HTERT RPE-1 (cell line): ENCODE results near the gene KRTAP10-11.
"Not testable (repeated sequence)": the region's sequence is repeated elsewhere in the genome, so short reads cannot be mapped to it uniquely, and the experiment has no call there.

Source experiments
- in situ Hi-C: fragments of 300-500 bp; cut with MboI; formaldehyde crosslinking; loops from 4 replicates; pipeline ENCODE4 v1.14.3; 2020; ENCODE audit warnings: low sequenced_read_pairs

Gene KRTAP10-11

GRCh38 chr21:44614961-44615391 is 31.2 kb upstream of the KRTAP10-11 start:
- in situ Hi-C loops, result no loop called here

- in situ Hi-C loops, result no loop called here
These were observed 30.7 kb upstream of the KRTAP10-11 start for GRCh38 chr21:44615466-44615865.

GRCh38 chr21:44615911-44616590 is 30.2 kb upstream of the KRTAP10-11 start:
- in situ Hi-C loops, result no loop called here

GRCh38 chr21:44616591-44616926 is 29.7 kb upstream of the KRTAP10-11 start:
- in situ Hi-C loops, result no loop called here

GRCh38 chr21:44617071-44617501 is 29.1 kb upstream of the KRTAP10-11 start:
- in situ Hi-C loops, result no loop called here

- in situ Hi-C loops, result no loop called here
These were observed 27.7 kb upstream of the KRTAP10-11 start for GRCh38 chr21:44618504-44618903.

- in situ Hi-C loops, result no loop called here
These were observed 27.3 kb upstream of the KRTAP10-11 start for GRCh38 chr21:44618909-44619308.

- in situ Hi-C loops, result no loop called here
These were observed 26.3 kb upstream of the KRTAP10-11 start for GRCh38 chr21:44619886-44620285.

- in situ Hi-C loops, result no loop called here
These were observed 22.6 kb upstream of the KRTAP10-11 start for GRCh38 chr21:44623575-44623974.

- in situ Hi-C loops, result no loop called here
These were observed 20.5 kb upstream of the KRTAP10-11 start for GRCh38 chr21:44625756-44626155.

GRCh38 chr21:44626262-44626661 is 20.0 kb upstream of the KRTAP10-11 start:
- in situ Hi-C loops, result no loop called here

GRCh38 chr21:44626673-44627143 is 19.5 kb upstream of the KRTAP10-11 start, which contains the start of gene KRTAP10-9:
TSS of gene KRTAP10-9 (plus strand) at chr21:44627093. CDS start at chr21:44627172, 79 bp downstream.
- in situ Hi-C loops, result no loop called here

- in situ Hi-C loops, result not testable (repeated sequence)
These were observed 18.9 kb upstream of the KRTAP10-11 start for GRCh38 chr21:44627181-44627822.

- in situ Hi-C loops, result not testable (repeated sequence)
These were observed 18.4 kb upstream of the KRTAP10-11 start for GRCh38 chr21:44627831-44628233.

GRCh38 chr21:44628707-44629391 is 17.4 kb upstream of the KRTAP10-11 start:
- in situ Hi-C loops, result no loop called here

GRCh38 chr21:44630440-44630839 is 15.8 kb upstream of the KRTAP10-11 start:
- in situ Hi-C loops, result no loop called here

GRCh38 chr21:44632067-44632466 is 14.1 kb upstream of the KRTAP10-11 start:
- in situ Hi-C loops, result no loop called here

- in situ Hi-C loops, result no loop called here
These were observed 9.8 kb upstream of the KRTAP10-11 start for GRCh38 chr21:44636209-44637017.

GRCh38 chr21:44637018-44637850 is 9.0 kb upstream of the KRTAP10-11 start, which contains the start of gene KRTAP10-10:
TSS of gene KRTAP10-10 (plus strand) at chr21:44637356. CDS start at chr21:44637418, 62 bp downstream.
- in situ Hi-C loops, result no loop called here

GRCh38 chr21:44637851-44638348 is 8.3 kb upstream of the KRTAP10-11 start:
- in situ Hi-C loops, result not testable (repeated sequence)
